GM10266 (cell line): Measurements from ENCODE around the gene CDC42EP3.

Source experiments
- DNase-seq: peaks from one replicate; pipeline ENCODE4 v3.0.0; 2012; ENCODE audit errors: extremely low spot score
- CTCF ChIP-seq: IDR thresholded peaks from 2 replicates; pipeline ENCODE4 v1.5.1; 2012; ENCODE audit warnings: mild to moderate bottlenecking, low read depth; ENCODE audit not compliant: control insufficient read depth, insufficient read depth; ENCODE audit errors: missing control alignments

CDC42EP3 gene

GRCh38 chr2:37631698-37632097 is 39.7 kb downstream of the CDC42EP3 start:
- no peak for TF ChIP-seq CTCF
- no peak for DNase-seq

GRCh38 chr2:37631292-37631691 is 40.1 kb downstream of the CDC42EP3 start:
- no peak for TF ChIP-seq CTCF
- no peak for DNase-seq

DNA sequence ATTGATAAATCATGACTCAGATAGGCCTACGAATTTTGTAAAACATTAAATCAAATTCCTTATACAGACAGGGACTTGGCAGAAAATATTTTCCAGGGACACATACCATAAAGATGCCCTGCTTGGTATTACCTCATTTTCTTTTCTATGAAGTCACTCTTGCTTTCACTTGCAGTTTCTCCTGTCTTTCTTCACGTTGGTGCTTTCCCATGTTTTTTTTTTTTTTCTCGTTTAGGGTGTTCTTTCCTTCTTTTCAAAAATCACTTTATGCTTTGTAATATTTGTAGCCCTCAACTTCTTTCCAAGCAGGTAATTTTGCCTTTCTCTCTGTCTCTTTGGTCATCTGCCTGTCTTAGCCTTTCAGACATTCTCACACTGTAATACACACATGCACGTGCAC is 40.7 kb downstream of the CDC42EP3 start:
- no peak for TF ChIP-seq CTCF
- no peak for DNase-seq

DNA sequence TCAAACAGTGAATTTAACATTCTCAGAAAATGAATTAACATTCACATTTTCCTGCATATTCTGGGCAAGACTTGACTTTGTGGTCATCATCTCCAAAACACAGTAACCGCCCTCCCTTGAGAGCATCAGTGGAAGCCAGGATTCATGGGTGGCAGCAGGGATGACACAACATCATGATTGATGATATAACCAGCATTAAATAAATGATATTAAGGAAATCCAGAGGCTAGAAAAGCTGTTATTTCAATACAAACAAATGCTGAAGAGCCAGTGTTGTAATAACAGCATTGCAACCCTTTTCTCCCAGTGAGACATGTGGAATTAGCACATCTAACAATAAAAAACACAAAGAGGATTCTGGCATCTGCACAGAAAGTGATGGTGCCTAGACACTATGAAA is 41.1 kb downstream of the CDC42EP3 start:
- no peak for TF ChIP-seq CTCF
- DNase-seq, result no peak

DNA sequence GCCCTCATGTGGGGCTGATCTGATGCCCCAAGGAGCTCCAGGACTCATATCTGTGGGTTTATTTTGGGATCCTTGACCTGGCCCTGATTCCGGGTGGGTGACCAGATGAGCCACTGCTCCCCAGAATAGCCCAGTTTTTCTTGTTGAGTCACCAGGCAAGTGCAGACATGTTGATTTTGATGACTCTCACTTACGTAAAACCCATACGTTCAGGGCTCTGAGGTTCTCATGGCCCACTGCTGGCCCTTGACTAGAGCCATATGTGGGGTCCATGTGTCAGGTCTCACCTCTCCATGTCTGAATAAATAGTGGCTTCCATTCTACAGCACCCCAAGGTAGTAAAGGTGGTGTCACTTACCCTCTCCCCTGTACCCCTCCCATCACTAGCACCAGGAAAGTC is 41.9 kb downstream of the CDC42EP3 start:
- TF ChIP-seq CTCF, result no peak
- no peak for DNase-seq

- no peak for TF ChIP-seq CTCF
- DNase-seq, result no peak
Observed at GRCh38 chr2:37627710-37628109, 43.7 kb downstream of the CDC42EP3 start.

- DNase-seq, result no peak
Observed at GRCh38 chr2:37625796-37626571, 45.5 kb downstream of the CDC42EP3 start.

More at GRCh38 chr2:37625796-37626571, 45.5 kb downstream of the CDC42EP3 start:
- peak; percentile 13 for TF ChIP-seq CTCF
